Spinal cord (tissue), 10 donors: Measurements from ENCODE around the gene MYCL. TPM values are rescaled to one million over a fixed set of nuclear protein-coding genes. Genes with fewer than 3 reads are reported as not detected.

Experiments used
- DNase-seq, 6 donors: peaks; one replicate each; pipeline versions ENCODE4 v3.0.0 to v3.0.0-alpha.2; 2013 to 2015; ENCODE audit warnings: low spot score in 6 of 6, low read depth in 4 of 6
- H3K27ac ChIP-seq: one replicate; pipeline ENCODE4 v1.5.1; 2013; ENCODE audit warnings: low read depth, low read length, control low read depth
- H3K27me3 ChIP-seq: one replicate; pipeline ENCODE4 v1.6.1; 2013; ENCODE audit warnings: low read length; ENCODE audit not compliant: control insufficient read depth, insufficient read depth
- H3K36me3 ChIP-seq: one replicate; pipeline ENCODE4 v1.6.1; 2013; ENCODE audit warnings: low read length; ENCODE audit not compliant: control insufficient read depth, insufficient read depth
- H3K4me1 ChIP-seq: one replicate; pipeline ENCODE4 v1.6.1; 2013; ENCODE audit warnings: low read length; ENCODE audit not compliant: control insufficient read depth, insufficient read depth
- H3K4me3 ChIP-seq: one replicate; pipeline ENCODE4 v1.5.1; 2013; ENCODE audit warnings: low read depth, low read length, control low read depth
- H3K9me3 ChIP-seq: one replicate; pipeline ENCODE4 v1.6.1; 2013; ENCODE audit warnings: low read length; ENCODE audit not compliant: control insufficient read depth, insufficient read depth
- WGBS: methylation state at CpG from one replicate; pipeline ENCODE4 v1.1.5; 2013; ENCODE audit warnings: missing lambda C conversion rate; ENCODE audit not compliant: insufficient coverage; 5-methylcytosine and 5-hydroxymethylcytosine counted together
- long read RNA-seq, 4 donors: transcript quantifications; one replicate each; lab custom pipeline, GENCODE V29; 2026
- polyA plus RNA-seq, 2 donors: library from polyadenylated mRNA; unstranded; fragments of 120-200 nt; gene quantifications; one replicate each; pipeline ENCODE4 v1.2.1, GENCODE V29; 2013; ENCODE audit not compliant: insufficient read length in 2 of 2
- total RNA-seq, 2 donors: library from RNA; depleted of rRNA in 1 of 2; stranded (reverse); fragments of 120-200 nt in 1 of 2; fragments of >200 nt in 1 of 2; gene quantifications; one replicate each; pipeline versions ENCODE4 v1.2.3 to v1.2.4, GENCODE V29; 2013 to 2014
- donor health status: healthy.

Gene MYCL
- total RNA-seq = 1 to 10 TPM; 6.1 to 6.4 TPM
- 10 to 100 TPM; 13.2 to 16.6 TPM for polyA plus RNA-seq
- long read RNA-seq, donor 1, partial matches to known transcripts = 0 of 7 reads
- long read RNA-seq, donor 1, other reads (novel, unspliced or antisense) = 0 of 7 reads
- long read RNA-seq, donor 2, partial matches to known transcripts = 0 of 2 reads
- long read RNA-seq, donor 2, other reads (novel, unspliced or antisense) = 0 of 2 reads
- long read RNA-seq, donor 3, partial matches to known transcripts = 0 of 5 reads
- long read RNA-seq, donor 3, other reads (novel, unspliced or antisense) = 0 of 5 reads
- long read RNA-seq, donor 4, partial matches to known transcripts = 0 of 4 reads
- long read RNA-seq, donor 4, other reads (novel, unspliced or antisense) = 0 of 4 reads

GRCh38 chr1:39901714-39902459 lies at the start of gene MYCL:
TSS of gene MYCL (minus strand) at chr1:39901917. CDS start at chr1:39901434, 483 bp downstream.
- H3K36me3 ChIP-seq = peaks cover 4% of the 10 kb centered on the region
- under 1% methylated on average over 91 of the region's 92 CpGs for WGBS
- peak within 1 kb of the TSS; percentile 68 for H3K27ac ChIP-seq

GRCh38 chr1:39949891-39950290 lies 48.2 kb upstream of the MYCL start:
- Histone ChIP-seq H3K4me1 (peaks cover 16% of the 10 kb centered on the region), H3K9me3 (no peaks in the 10 kb centered on the region), H3K36me3 (no peaks in the 10 kb centered on the region), H3K27me3 (no peaks in the 10 kb centered on the region), H3K4me3 (no peak overlapping the region), H3K27ac (no peak overlapping the region)
- WGBS = 90% methylated on average over 2 of the region's 2 CpGs
- no peak for DNase-seq

More at GRCh38 chr1:39901714-39902459, at the start of gene MYCL:
- Histone ChIP-seq H3K27me3 (peaks cover 7% of the 10 kb centered on the region), H3K4me3 (peak within 1 kb of the TSS; percentile 74), H3K4me1 (peaks cover 39% of the 10 kb centered on the region), H3K9me3 (no peaks in the 10 kb centered on the region)
- DNase-seq = peak in 2 of 6 donors; percentile 95 to 97

GRCh38 chr1:39947260-39947659 lies 45.5 kb upstream of the MYCL start:
- DNase-seq = no peak
- no peaks in the 10 kb centered on the region for H3K9me3 ChIP-seq
- no peak overlapping the region for H3K27ac ChIP-seq
- H3K27me3 ChIP-seq = no peaks in the 10 kb centered on the region
- no peak overlapping the region for H3K4me3 ChIP-seq
- WGBS = no CpG with 5 or more reads among the region's 4 CpGs
- peaks cover under 1% of the 10 kb centered on the region for H3K4me1 ChIP-seq
- H3K36me3 ChIP-seq = no peaks in the 10 kb centered on the region

- 91% methylated on average over 3 of the region's 4 CpGs for WGBS
- no peak for DNase-seq
Measured at GRCh38 chr1:39946216-39946615, 44.5 kb upstream of the MYCL start.

GRCh38 chr1:39944410-39945112 lies 42.8 kb upstream of the MYCL start:
- WGBS = 75% methylated on average over 2 of the region's 8 CpGs
- Histone ChIP-seq H3K27me3 (no peaks in the 10 kb centered on the region), H3K9me3 (no peaks in the 10 kb centered on the region), H3K36me3 (no peaks in the 10 kb centered on the region), H3K4me3 (no peak overlapping the region), H3K4me1 (peaks cover 8% of the 10 kb centered on the region), H3K27ac (no peak overlapping the region)
- DNase-seq = no peak

More at GRCh38 chr1:39946216-39946615, 44.5 kb upstream of the MYCL start:
- Histone ChIP-seq H3K27me3 (no peaks in the 10 kb centered on the region), H3K9me3 (no peaks in the 10 kb centered on the region), H3K4me3 (no peak overlapping the region), H3K27ac (no peak overlapping the region), H3K4me1 (no peaks in the 10 kb centered on the region), H3K36me3 (no peaks in the 10 kb centered on the region)

- H3K27ac ChIP-seq = no peak overlapping the region
- no peaks in the 10 kb centered on the region for H3K36me3 ChIP-seq
- 96% methylated on average over 11 of the region's 14 CpGs for WGBS
- H3K4me3 ChIP-seq = no peak overlapping the region
- DNase-seq = no peak
- no peaks in the 10 kb centered on the region for H3K27me3 ChIP-seq
- H3K9me3 ChIP-seq = no peaks in the 10 kb centered on the region
- H3K4me1 ChIP-seq = peaks cover 8% of the 10 kb centered on the region
Measured at GRCh38 chr1:39943471-39944290, 42.0 kb upstream of the MYCL start.

GRCh38 chr1:39940980-39941871 lies 39.5 kb upstream of the MYCL start:
- DNase-seq = no peak
- Histone ChIP-seq H3K27ac (no peak overlapping the region), H3K9me3 (no peaks in the 10 kb centered on the region), H3K4me3 (no peak overlapping the region), H3K27me3 (no peaks in the 10 kb centered on the region), H3K36me3 (no peaks in the 10 kb centered on the region), H3K4me1 (peaks cover 8% of the 10 kb centered on the region)
- 92% methylated on average over 4 of the region's 9 CpGs for WGBS

GRCh38 chr1:39940253-39940652 lies 38.5 kb upstream of the MYCL start:
- Histone ChIP-seq H3K4me3 (no peak overlapping the region), H3K27ac (no peak overlapping the region), H3K9me3 (no peaks in the 10 kb centered on the region), H3K27me3 (no peaks in the 10 kb centered on the region), H3K36me3 (no peaks in the 10 kb centered on the region), H3K4me1 (peaks cover 8% of the 10 kb centered on the region)
- DNase-seq = no peak
- 82% methylated on average over 3 of the region's 5 CpGs for WGBS
